Measurements from ENCODE around the gene CDX2. TPM values are rescaled to one million over a fixed set of nuclear protein-coding genes. Genes with fewer than 3 reads are reported as not detected.

Gene CDX2
- total RNA-seq, 4 donors from 2014 or later, result 0.17 TPM; not detected in 3

- TF ChIP-seq EP300 (IDR thresholded peaks at IDR 0.05) (no peak), POLR2A (IDR thresholded peaks at IDR 0.05; ENCODE audit: low read depth) (no peak), POLR2AphosphoS5 (IDR thresholded peaks at IDR 0.05) (no peak), CTCF (IDR thresholded peaks at IDR 0.05) (no peak)
- intact Hi-C loops (cut with DNase I), result no loop called here
- Histone ChIP-seq H3K27me3 (peaks cover 0 to 100% (median 61%) of the 10 kb centered on the region in 4 donors), H3K36me3 (no peaks in the 10 kb centered on the region), H3K4me1 (peaks cover 9 to 44% (median 39%) of the 10 kb centered on the region in 4 donors), H3K4me3 (no peak overlapping the region), H3K9me3 (no peaks in the 10 kb centered on the region), H3K27ac (replicated peaks in 1 of 4) (no peak overlapping the region)
- WGBS, result 8% methylated on average over 11 of the region's 12 CpGs
- DNase-seq (ENCODE audit: extremely low spot score), result no peak
These were observed 7.4 kb upstream of the CDX2 start for GRCh38 chr13:27976362-27977091.

GRCh38 chr13:27975564-27976361, 6.6 kb upstream of the CDX2 start:
- peaks cover 0 to 100% (median 62%) of the 10 kb centered on the region in 4 donors for H3K27me3 ChIP-seq
- H3K9me3 ChIP-seq, result no peaks in the 10 kb centered on the region
- H3K4me1 ChIP-seq, result peaks cover 9 to 42% (median 39%) of the 10 kb centered on the region in 4 donors
- intact Hi-C loops (cut with DNase I), result no loop called here
- WGBS, result 3% methylated on average over 33 of the region's 51 CpGs
- no peak for TF ChIP-seq EP300 (IDR thresholded peaks at IDR 0.05)
- TF ChIP-seq POLR2AphosphoS5 (IDR thresholded peaks at IDR 0.05), result no peak
- no peak for TF ChIP-seq CTCF (IDR thresholded peaks at IDR 0.05)
- TF ChIP-seq POLR2A (IDR thresholded peaks at IDR 0.05; ENCODE audit: low read depth), result no peak
- H3K36me3 ChIP-seq, result no peaks in the 10 kb centered on the region
- no peak overlapping the region for H3K27ac ChIP-seq (replicated peaks in 1 of 4)
- H3K4me3 ChIP-seq, result no peak overlapping the region
- DNase-seq (ENCODE audit: extremely low spot score), result no peak

- no peak overlapping the region for H3K27ac ChIP-seq (replicated peaks in 1 of 4)
- H3K9me3 ChIP-seq, result no peaks in the 10 kb centered on the region
- WGBS, result 15% methylated on average over 7 of the region's 7 CpGs
These were observed 5.0 kb upstream of the CDX2 start for GRCh38 chr13:27973961-27974662.

GRCh38 chr13:27973291-27973690, 4.2 kb upstream of the CDX2 start:
- DNase-seq (ENCODE audit: extremely low spot score), result no peak
- no peak overlapping the region for H3K27ac ChIP-seq (replicated peaks in 1 of 4)
- H3K9me3 ChIP-seq, result no peaks in the 10 kb centered on the region
- TF ChIP-seq CTCF (IDR thresholded peaks at IDR 0.05) (no peak), EP300 (IDR thresholded peaks at IDR 0.05) (no peak), POLR2A (IDR thresholded peaks at IDR 0.05; ENCODE audit: low read depth) (no peak), POLR2AphosphoS5 (IDR thresholded peaks at IDR 0.05) (no peak)
- H3K4me3 ChIP-seq, result no peak overlapping the region
- H3K36me3 ChIP-seq, result no peaks in the 10 kb centered on the region
- H3K4me1 ChIP-seq, result peaks cover 11 to 35% (median 28%) of the 10 kb centered on the region in 4 donors
- peaks cover 0 to 100% (median 62%) of the 10 kb centered on the region in 4 donors for H3K27me3 ChIP-seq
- intact Hi-C loops (cut with DNase I), result no loop called here
- WGBS, result 50% methylated on average over 2 of the region's 5 CpGs

More at GRCh38 chr13:27973961-27974662, 5.0 kb upstream of the CDX2 start:
- Histone ChIP-seq H3K4me3 (no peak overlapping the region), H3K27me3 (peaks cover 0 to 100% (median 60%) of the 10 kb centered on the region in 4 donors), H3K36me3 (no peaks in the 10 kb centered on the region), H3K4me1 (peaks cover 6 to 35% (median 28%) of the 10 kb centered on the region in 4 donors)
- peak; percentile 53 for DNase-seq (ENCODE audit: extremely low spot score)
- TF ChIP-seq EP300 (IDR thresholded peaks at IDR 0.05) (no peak), CTCF (IDR thresholded peaks at IDR 0.05) (no peak), POLR2AphosphoS5 (IDR thresholded peaks at IDR 0.05) (no peak), POLR2A (IDR thresholded peaks at IDR 0.05; ENCODE audit: low read depth) (no peak)
- intact Hi-C loops (cut with DNase I), result no loop called here

All from esophagus muscularis mucosa (tissue), 4 donors.